GM12878 (cell line): Measurements from ENCODE around the gene C22orf15. TPM values are rescaled to one million over a fixed set of nuclear protein-coding genes. Genes with fewer than 3 reads are reported as not detected.
A peak's percentile ranks its signal among the peaks of the same experiment; 100 is the strongest.

Source experiments
- BACH1 ChIP-seq: fragments of 450-650 bp; IDR thresholded peaks from 2 replicates; pipeline ENCODE4 v1.6.1; 2017; ENCODE audit warnings: mild to moderate bottlenecking, borderline replicate concordance
- BRCA1 ChIP-seq: IDR thresholded peaks from 2 replicates; pipeline ENCODE4 v1.6.1; 2011; ENCODE audit warnings: low read depth, low read length, improper control_type of control experiment
- DPF2 ChIP-seq: fragments of 450-650 bp; IDR thresholded peaks from 2 replicates; pipeline ENCODE4 v1.6.1; 2017; ENCODE audit warnings: mild to moderate bottlenecking
- EED ChIP-seq: sonication (generic); IDR thresholded peaks from 2 replicates; pipeline ENCODE4 v1.6.1; 2016; ENCODE audit warnings: antibody characterized with exemption, low read depth
- LARP7 ChIP-seq: fragments of 450-650 bp; IDR thresholded peaks from 2 replicates; pipeline ENCODE4 v1.6.1; 2017; ENCODE audit warnings: mild to moderate bottlenecking
- NFIC ChIP-seq: IDR thresholded peaks from 2 replicates; pipeline ENCODE4 v1.6.1; 2012; ENCODE audit warnings: low read depth, mild to moderate bottlenecking, inconsistent platforms, low read length, moderate library complexity
- NFYB ChIP-seq: IDR thresholded peaks from 2 replicates; pipeline ENCODE4 v1.6.1; 2011; ENCODE audit warnings: low read depth, mild to moderate bottlenecking, low read length, improper control_type of control experiment, moderate library complexity; ENCODE audit not compliant: insufficient read depth
- PAX5 ChIP-seq: IDR thresholded peaks from 2 replicates; pipeline ENCODE4 v1.6.1; 2011; ENCODE audit warnings: low read depth, low read length, borderline replicate concordance
- POLR2A ChIP-seq: IDR thresholded peaks from 2 replicates; pipeline ENCODE4 v1.6.1; 2011; ENCODE audit warnings: low read depth, mild to moderate bottlenecking, low read length
- RUNX3 ChIP-seq: IDR thresholded peaks from 2 replicates; pipeline ENCODE4 v1.6.1; 2012; ENCODE audit warnings: low read length, inconsistent platforms
- SIN3A ChIP-seq: IDR thresholded peaks from 2 replicates; pipeline ENCODE4 v1.6.1; 2012; ENCODE audit warnings: low read depth, low read length, improper control_type of control experiment
- SP1 ChIP-seq: IDR thresholded peaks from one replicate; pipeline ENCODE4 v1.6.1; 2011; ENCODE audit warnings: low read depth, low read length
- SREBF2 ChIP-seq: IDR thresholded peaks from 2 replicates; pipeline ENCODE4 v1.6.1; 2012; ENCODE audit warnings: mild to moderate bottlenecking, low read length
- SUPT20H ChIP-seq: IDR thresholded peaks from 2 replicates; pipeline ENCODE4 v1.6.1; 2011; ENCODE audit warnings: low read depth, mild to moderate bottlenecking, low read length, moderate library complexity, borderline replicate concordance; ENCODE audit not compliant: control insufficient read depth
- TBL1XR1 ChIP-seq: IDR thresholded peaks from 2 replicates; pipeline ENCODE4 v1.6.1; 2012; ENCODE audit warnings: low read depth, low read length, improper control_type of control experiment
- YBX1 ChIP-seq: fragments of 450-650 bp; IDR thresholded peaks from 2 replicates; pipeline ENCODE4 v1.6.1; 2016; ENCODE audit warnings: antibody characterized with exemption
- polyA plus RNA-seq, 11 experiments: library from polyadenylated mRNA; depleted of rRNA in 4 of 11; unstranded in 6 of 11; stranded (reverse) in 5 of 11; fragments of >200 nt; fragmentation: Nextera tagmentation in 4 of 11; fragmentation: Illumina TruSeq in 1 of 11; extraction: Ambion mirVana in 4 of 11; extraction: Trizol in 1 of 11; gene quantifications; 1 replicate in 1 of 11; 2 replicates in 10 of 11; pipeline versions ENCODE4 v1.2.1 to v1.2.3, GENCODE V29; 2011 to 2016; ENCODE audit warnings: inconsistent platforms in 2 of 11, missing spikeins in 2 of 11, low read depth in 1 of 11
- total RNA-seq, 4 experiments: library from RNA; depleted of rRNA in 3 of 4; stranded (reverse); fragments of >200 nt in 3 of 4; fragmentation: Illumina TruSeq in 1 of 4; extraction: Trizol in 1 of 4; gene quantifications; 2 replicates each; pipeline versions ENCODE4 v1.2.1 to v1.2.3, GENCODE V29; 2013 to 2021
- TF ChIP-seq, protein P1 (sequence below): IDR thresholded peaks from 2 replicates; pipeline ENCODE4 v1.6.1; 2012; ENCODE audit warnings: mild to moderate bottlenecking, low read depth, low read length
- TF ChIP-seq, protein P2 (sequence below): fragments of 150-350 bp; IDR thresholded peaks from 2 replicates; pipeline ENCODE4 v1.6.1; 2016; ENCODE audit warnings: low read depth, low read length
- TF ChIP-seq, protein P3 (sequence below): IDR thresholded peaks from 2 replicates; pipeline ENCODE4 v1.6.1; 2011; ENCODE audit warnings: mild to moderate bottlenecking, low read depth, low read length, moderate library complexity; ENCODE audit not compliant: insufficient replicate concordance
- TF ChIP-seq, protein P4 (sequence below): fragments of 150-350 bp; IDR thresholded peaks from 2 replicates; pipeline ENCODE4 v1.6.1; 2014; ENCODE audit warnings: mild to moderate bottlenecking, low read depth, low read length

C22orf15 gene
- total and polyA plus RNA-seq, 10 of the 15 experiments (the other 5 are each of a cell fraction or from before 2014, with no cell fraction given) = 0.05 to 0.47 (median 0.13) TPM; not detected in 3

DNA sequence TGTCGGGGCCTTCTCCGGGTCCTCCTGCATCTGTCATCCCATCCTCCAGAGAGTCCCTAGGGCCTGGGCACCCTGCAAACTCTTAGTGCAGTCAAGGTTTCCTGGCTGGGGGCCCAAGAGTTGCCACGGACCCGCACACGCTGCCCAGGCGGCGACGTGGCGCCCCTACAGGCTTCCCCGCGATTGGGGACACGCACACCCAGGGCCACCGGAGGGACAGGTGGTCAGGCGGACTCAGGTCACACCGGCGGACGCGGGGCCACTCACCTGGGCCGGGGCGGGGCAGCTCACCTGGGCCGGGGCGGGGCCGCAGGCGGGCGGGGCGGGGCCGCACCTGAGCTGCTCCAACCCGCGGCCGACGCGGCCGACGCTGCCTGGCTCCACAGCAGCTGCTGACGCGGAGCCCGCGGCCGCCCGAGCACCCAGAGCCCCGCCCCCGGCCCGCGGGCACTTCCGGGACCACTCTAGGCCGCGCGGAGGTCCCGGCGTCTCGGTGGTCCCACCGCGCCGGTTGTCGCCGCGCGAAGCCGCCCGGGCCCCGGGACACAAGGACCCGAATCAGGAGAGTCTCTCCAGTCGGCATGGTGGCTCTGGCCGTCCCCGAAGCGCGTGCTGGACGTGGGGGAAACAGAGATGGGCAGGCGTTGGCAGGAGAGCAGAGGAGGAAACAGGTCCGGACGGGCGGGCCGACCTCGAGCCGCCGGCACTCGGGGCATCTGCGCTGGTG, 11.9 kb upstream of the C22orf15 start, which contains the start of gene ZNF70 (continued):
- TF ChIP-seq, protein P1, sequence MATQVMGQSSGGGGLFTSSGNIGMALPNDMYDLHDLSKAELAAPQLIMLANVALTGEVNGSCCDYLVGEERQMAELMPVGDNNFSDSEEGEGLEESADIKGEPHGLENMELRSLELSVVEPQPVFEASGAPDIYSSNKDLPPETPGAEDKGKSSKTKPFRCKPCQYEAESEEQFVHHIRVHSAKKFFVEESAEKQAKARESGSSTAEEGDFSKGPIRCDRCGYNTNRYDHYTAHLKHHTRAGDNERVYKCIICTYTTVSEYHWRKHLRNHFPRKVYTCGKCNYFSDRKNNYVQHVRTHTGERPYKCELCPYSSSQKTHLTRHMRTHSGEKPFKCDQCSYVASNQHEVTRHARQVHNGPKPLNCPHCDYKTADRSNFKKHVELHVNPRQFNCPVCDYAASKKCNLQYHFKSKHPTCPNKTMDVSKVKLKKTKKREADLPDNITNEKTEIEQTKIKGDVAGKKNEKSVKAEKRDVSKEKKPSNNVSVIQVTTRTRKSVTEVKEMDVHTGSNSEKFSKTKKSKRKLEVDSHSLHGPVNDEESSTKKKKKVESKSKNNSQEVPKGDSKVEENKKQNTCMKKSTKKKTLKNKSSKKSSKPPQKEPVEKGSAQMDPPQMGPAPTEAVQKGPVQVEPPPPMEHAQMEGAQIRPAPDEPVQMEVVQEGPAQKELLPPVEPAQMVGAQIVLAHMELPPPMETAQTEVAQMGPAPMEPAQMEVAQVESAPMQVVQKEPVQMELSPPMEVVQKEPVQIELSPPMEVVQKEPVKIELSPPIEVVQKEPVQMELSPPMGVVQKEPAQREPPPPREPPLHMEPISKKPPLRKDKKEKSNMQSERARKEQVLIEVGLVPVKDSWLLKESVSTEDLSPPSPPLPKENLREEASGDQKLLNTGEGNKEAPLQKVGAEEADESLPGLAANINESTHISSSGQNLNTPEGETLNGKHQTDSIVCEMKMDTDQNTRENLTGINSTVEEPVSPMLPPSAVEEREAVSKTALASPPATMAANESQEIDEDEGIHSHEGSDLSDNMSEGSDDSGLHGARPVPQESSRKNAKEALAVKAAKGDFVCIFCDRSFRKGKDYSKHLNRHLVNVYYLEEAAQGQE = no peak
- 0 out of 2 replicates have a peak, but pooled peaks have one; percentile 46 for TF ChIP-seq DPF2
- TF ChIP-seq EED = no peak
- TF ChIP-seq, protein P2, sequence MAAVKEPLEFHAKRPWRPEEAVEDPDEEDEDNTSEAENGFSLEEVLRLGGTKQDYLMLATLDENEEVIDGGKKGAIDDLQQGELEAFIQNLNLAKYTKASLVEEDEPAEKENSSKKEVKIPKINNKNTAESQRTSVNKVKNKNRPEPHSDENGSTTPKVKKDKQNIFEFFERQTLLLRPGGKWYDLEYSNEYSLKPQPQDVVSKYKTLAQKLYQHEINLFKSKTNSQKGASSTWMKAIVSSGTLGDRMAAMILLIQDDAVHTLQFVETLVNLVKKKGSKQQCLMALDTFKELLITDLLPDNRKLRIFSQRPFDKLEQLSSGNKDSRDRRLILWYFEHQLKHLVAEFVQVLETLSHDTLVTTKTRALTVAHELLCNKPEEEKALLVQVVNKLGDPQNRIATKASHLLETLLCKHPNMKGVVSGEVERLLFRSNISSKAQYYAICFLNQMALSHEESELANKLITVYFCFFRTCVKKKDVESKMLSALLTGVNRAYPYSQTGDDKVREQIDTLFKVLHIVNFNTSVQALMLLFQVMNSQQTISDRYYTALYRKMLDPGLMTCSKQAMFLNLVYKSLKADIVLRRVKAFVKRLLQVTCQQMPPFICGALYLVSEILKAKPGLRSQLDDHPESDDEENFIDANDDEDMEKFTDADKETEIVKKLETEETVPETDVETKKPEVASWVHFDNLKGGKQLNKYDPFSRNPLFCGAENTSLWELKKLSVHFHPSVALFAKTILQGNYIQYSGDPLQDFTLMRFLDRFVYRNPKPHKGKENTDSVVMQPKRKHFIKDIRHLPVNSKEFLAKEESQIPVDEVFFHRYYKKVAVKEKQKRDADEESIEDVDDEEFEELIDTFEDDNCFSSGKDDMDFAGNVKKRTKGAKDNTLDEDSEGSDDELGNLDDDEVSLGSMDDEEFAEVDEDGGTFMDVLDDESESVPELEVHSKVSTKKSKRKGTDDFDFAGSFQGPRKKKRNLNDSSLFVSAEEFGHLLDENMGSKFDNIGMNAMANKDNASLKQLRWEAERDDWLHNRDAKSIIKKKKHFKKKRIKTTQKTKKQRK = no peak
- no peak for TF ChIP-seq SIN3A
- no peak for TF ChIP-seq SUPT20H
- no peak for TF ChIP-seq YBX1
- no peak for TF ChIP-seq NFIC
- TF ChIP-seq TBL1XR1 = no peak
- TF ChIP-seq LARP7 = peak; percentile 74
- TF ChIP-seq, protein P3, sequence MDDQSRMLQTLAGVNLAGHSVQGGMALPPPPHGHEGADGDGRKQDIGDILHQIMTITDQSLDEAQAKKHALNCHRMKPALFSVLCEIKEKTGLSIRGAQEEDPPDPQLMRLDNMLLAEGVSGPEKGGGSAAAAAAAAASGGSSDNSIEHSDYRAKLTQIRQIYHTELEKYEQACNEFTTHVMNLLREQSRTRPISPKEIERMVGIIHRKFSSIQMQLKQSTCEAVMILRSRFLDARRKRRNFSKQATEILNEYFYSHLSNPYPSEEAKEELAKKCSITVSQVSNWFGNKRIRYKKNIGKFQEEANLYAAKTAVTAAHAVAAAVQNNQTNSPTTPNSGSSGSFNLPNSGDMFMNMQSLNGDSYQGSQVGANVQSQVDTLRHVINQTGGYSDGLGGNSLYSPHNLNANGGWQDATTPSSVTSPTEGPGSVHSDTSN = no peak
- no peak for TF ChIP-seq NFYB
- no peak for TF ChIP-seq BRCA1
- TF ChIP-seq PAX5 = peak; percentile 6; the same call in 1 of the 2 replicates
- TF ChIP-seq, protein P4, sequence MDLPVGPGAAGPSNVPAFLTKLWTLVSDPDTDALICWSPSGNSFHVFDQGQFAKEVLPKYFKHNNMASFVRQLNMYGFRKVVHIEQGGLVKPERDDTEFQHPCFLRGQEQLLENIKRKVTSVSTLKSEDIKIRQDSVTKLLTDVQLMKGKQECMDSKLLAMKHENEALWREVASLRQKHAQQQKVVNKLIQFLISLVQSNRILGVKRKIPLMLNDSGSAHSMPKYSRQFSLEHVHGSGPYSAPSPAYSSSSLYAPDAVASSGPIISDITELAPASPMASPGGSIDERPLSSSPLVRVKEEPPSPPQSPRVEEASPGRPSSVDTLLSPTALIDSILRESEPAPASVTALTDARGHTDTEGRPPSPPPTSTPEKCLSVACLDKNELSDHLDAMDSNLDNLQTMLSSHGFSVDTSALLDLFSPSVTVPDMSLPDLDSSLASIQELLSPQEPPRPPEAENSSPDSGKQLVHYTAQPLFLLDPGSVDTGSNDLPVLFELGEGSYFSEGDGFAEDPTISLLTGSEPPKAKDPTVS = no peak
- no peak for TF ChIP-seq RUNX3
- TF ChIP-seq POLR2A = peak; percentile 80; the same call in 1 of the 2 replicates
- TF ChIP-seq SREBF2 = no peak
- no peak for TF ChIP-seq SP1
- 0 out of 2 replicates have a peak, but pooled peaks have one; percentile 30 for TF ChIP-seq BACH1
